ENCODE results near the gene TNN. TPM values are rescaled to one million over a fixed set of nuclear protein-coding genes. Genes with fewer than 3 reads are reported as not detected.

The TNN gene
- total RNA-seq, 2 experiments from 2014 or later, result 0.05 to 0.07 TPM

DNA sequence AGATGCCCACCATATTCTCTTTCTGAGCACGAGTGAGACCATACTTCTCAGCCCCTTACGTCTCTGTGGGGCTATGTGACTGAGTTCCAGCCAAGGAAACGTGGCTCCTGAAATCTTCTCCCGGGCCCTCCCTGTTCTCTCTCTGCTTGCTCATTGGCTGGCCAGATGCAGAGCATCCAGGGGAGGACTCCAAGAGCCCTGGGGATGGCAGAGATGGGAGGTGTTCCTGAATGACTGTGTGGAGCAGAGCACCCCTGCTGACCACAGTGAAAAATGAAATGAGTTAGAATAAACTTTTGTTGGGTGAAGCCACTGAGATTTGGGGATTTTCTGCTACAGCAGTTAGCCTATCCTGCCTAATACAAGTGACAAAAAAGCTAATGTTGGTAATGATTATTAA is 101.1 kb downstream of the TNN start:
- peak overlapping the region; percentile 14 for H3K27ac Mint-ChIP-seq

DNA sequence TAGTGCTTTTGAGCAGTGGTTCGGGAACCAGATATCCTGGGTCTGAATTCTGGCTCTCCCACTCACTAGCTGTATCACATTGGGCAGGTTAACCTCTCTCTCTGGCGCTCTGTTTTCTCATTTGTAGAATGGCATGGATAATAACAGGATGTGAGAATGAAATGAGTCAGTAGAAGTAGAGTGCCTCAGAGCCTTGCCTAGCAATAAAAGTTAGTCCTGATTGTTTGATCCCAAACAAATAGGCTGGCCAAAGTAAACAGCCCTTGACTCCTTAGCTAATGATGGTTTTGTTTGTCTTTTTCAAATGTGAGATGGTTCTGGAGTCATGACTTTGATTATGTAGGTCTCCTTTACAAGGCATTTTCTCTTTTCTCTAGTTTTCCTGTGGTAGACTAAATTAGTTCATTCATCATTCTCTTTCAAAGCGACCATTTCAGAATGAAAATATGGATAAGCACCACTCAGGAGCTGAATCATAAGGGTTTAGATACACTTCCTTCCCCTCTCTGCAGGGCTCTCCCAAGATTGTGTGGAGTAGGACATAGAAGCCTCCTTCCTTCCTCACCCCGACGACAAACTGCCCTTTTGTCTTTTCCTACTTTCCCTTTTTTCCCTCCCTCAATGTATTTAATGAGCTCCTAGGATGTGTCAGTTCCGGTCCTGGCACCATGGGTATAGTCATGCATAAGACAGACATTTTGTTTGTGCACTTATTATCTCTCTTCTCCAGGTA is 101.8 kb downstream of the TNN start:
- TF ChIP-seq, protein P1, sequence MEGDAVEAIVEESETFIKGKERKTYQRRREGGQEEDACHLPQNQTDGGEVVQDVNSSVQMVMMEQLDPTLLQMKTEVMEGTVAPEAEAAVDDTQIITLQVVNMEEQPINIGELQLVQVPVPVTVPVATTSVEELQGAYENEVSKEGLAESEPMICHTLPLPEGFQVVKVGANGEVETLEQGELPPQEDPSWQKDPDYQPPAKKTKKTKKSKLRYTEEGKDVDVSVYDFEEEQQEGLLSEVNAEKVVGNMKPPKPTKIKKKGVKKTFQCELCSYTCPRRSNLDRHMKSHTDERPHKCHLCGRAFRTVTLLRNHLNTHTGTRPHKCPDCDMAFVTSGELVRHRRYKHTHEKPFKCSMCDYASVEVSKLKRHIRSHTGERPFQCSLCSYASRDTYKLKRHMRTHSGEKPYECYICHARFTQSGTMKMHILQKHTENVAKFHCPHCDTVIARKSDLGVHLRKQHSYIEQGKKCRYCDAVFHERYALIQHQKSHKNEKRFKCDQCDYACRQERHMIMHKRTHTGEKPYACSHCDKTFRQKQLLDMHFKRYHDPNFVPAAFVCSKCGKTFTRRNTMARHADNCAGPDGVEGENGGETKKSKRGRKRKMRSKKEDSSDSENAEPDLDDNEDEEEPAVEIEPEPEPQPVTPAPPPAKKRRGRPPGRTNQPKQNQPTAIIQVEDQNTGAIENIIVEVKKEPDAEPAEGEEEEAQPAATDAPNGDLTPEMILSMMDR (IDR thresholded peaks at IDR 0.05), result no peak
- peak; percentile 55 for ATAC-seq
- peaks cover 42% of the 10 kb centered on the region for H3K4me1 Mint-ChIP-seq (ENCODE audit: low read depth)
- intact Hi-C loops (cut with micrococcal nuclease), result loop anchor here (10.0 kb wide), 1 partner anchor 75 kb away; no protein-coding TSS in a partner anchor
- DNase-seq, result no peak
- CTCF ChIA-PET, result interaction anchor here (0.7 to 7.1 kb wide), 8 partner anchors 10 to 168 kb away, joined by 3 to 34 read pairs (median 4); no protein-coding TSS in a partner anchor
- no peaks in the 10 kb centered on the region for H3K9me3 Mint-ChIP-seq
- H3K27ac Mint-ChIP-seq, result peak overlapping the region; percentile 24
- POLR2A ChIA-PET, result interaction anchor here (0.7 to 1.4 kb wide), 2 partner anchors 14 to 20 kb away, joined by 3 to 4 read pairs; no protein-coding TSS in a partner anchor
- H3K4me3 Mint-ChIP-seq, result no peak overlapping the region
- no peaks in the 10 kb centered on the region for H3K27me3 Mint-ChIP-seq
- peaks cover 22% of the 10 kb centered on the region for H3K36me3 Mint-ChIP-seq (ENCODE audit: low read depth)

More for the DNA sequence above, 101.1 kb downstream of the TNN start:
- Mint-ChIP-seq H3K4me1 (ENCODE audit: low read depth) (peaks cover 36% of the 10 kb centered on the region), H3K4me3 (no peak overlapping the region), H3K27me3 (no peaks in the 10 kb centered on the region), H3K36me3 (ENCODE audit: low read depth) (peaks cover 21% of the 10 kb centered on the region), H3K9me3 (no peaks in the 10 kb centered on the region)
- ATAC-seq (no peak), DNase-seq (no peak)
- intact Hi-C loops (cut with micrococcal nuclease), result no loop called here
- CTCF ChIA-PET, result interaction anchor here (1.0 to 7.1 kb wide), 6 partner anchors 10 to 150 kb away, joined by 3 to 34 read pairs (median 6); no protein-coding TSS in a partner anchor
- TF ChIP-seq, protein P1 (IDR thresholded peaks at IDR 0.05), result no peak
- POLR2A ChIA-PET, result interaction anchor here (0.7 kb wide), 1 partner anchor 13 kb away, joined by 3 read pairs; no protein-coding TSS in a partner anchor

DNA sequence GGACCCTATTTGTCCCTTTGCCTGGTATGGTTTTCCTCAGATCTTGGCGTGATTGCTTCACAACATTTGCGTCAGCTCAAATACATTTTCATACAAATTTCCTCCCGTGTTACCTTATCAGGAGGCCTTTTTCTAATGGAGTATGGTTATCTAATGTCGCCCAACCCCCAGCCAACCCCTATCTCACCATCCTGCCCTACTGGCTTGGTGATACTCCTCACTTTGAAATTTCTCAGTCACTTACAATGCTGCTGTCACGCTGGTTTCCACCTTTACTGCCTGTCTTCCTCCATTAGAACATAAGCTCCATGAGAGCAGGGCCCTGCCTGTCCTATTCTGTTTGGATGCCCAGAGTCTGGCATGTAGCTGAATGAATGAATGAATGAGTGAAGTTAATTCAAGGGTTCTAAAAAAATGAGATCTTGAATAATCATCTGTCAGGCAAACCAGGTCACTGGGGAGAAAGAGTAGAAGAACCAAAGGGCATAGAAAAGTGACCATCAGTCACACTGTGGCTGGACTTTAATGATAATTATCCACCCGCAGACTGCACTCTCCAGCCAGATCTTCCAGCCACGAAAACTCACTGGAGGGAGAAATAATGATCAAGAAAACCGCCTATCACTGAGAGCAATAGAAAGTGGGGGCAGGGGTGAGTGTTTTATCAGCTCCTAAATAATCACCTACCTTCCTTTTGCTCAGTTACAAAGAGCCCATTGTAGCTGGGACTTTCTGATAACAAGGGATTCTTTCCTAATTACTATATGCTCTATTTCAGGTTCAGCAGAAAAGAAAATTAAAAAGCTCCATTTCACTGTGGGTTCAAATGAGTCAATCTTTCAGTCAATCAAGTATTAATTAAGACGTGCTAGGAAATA is 103.6 kb downstream of the TNN start:
- Mint-ChIP-seq H3K36me3 (ENCODE audit: low read depth) (peaks cover 26% of the 10 kb centered on the region), H3K4me1 (ENCODE audit: low read depth) (peaks cover 48% of the 10 kb centered on the region), H3K27me3 (no peaks in the 10 kb centered on the region), H3K4me3 (no peak overlapping the region), H3K9me3 (no peaks in the 10 kb centered on the region), H3K27ac (no peak overlapping the region)
- ATAC-seq (no peak), DNase-seq (no peak)
- ChIA-PET CTCF (interaction anchor here (1.1 to 7.1 kb wide), 3 partner anchors 15 to 19 kb away, joined by 3 to 34 read pairs (median 9); no protein-coding TSS in a partner anchor), POLR2A (interaction anchor here (1.4 kb wide), 1 partner anchor 18 kb away, joined by 4 read pairs; no protein-coding TSS in a partner anchor)
- TF ChIP-seq, protein P1 (IDR thresholded peaks at IDR 0.05), result no peak
- intact Hi-C loops (cut with micrococcal nuclease), result loop anchor here (10.0 kb wide), 1 partner anchor 74 kb away; no protein-coding TSS in a partner anchor

DNA sequence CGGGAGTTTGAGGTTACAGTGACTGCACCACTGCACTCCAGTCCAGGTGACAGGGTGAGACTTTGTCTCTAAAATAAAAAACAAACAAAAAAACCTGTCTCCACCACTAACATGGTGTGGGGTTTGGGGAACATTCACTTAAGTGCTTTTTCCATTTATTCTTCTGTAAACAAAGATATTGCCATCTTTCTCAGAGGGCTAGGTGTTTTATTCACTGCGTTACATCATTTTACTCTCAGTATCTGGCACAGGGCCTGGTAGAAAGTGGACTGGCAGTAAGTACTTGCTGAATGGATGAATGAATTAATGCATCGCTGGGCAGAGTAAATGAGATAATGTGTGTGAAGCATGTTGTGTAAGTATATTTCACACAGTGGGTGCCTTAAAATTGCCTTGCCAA is 104.9 kb downstream of the TNN start:
- Mint-ChIP-seq H3K27ac (no peak overlapping the region), H3K27me3 (no peaks in the 10 kb centered on the region), H3K9me3 (no peaks in the 10 kb centered on the region), H3K4me3 (no peak overlapping the region), H3K4me1 (ENCODE audit: low read depth) (peaks cover 45% of the 10 kb centered on the region), H3K36me3 (ENCODE audit: low read depth) (peaks cover 24% of the 10 kb centered on the region)
- TF ChIP-seq, protein P1 (IDR thresholded peaks at IDR 0.05), result no peak
- intact Hi-C loops (cut with micrococcal nuclease), result loop anchor here (10.0 kb wide), 1 partner anchor 72 kb away; no protein-coding TSS in a partner anchor
- no peak for DNase-seq
- POLR2A ChIA-PET, result interaction anchor here (1.5 to 1.9 kb wide), 2 partner anchors 14 to 17 kb away, joined by 4 to 5 read pairs; no protein-coding TSS in a partner anchor
- no peak for ATAC-seq
- CTCF ChIA-PET, result interaction anchor here (1.7 to 7.1 kb wide), 4 partner anchors 11 to 145 kb away, joined by 6 to 34 read pairs (median 12); no protein-coding TSS in a partner anchor

Measured in activated CD8-positive, alpha-beta T cell treated with anti-CD3 and anti-CD28 coated beads for 36 hours (primary cell).